ENCODE data around the gene TUFT1. TPM values are rescaled to one million over a fixed set of nuclear protein-coding genes. Genes with fewer than 3 reads are reported as not detected.

Gene TUFT1
- total and polyA plus RNA-seq, 2 of the 8 experiments (the other 6 are each of a cell fraction or from before 2014, with no cell fraction given): 7.3 to 10.4 TPM

- Histone ChIP-seq H3K36me3 (ENCODE audit: control insufficient read depth in 2 of 4, insufficient read depth in 4 of 4, low read length in 3 of 4) (no peaks in the 10 kb centered on the region), H3K9me3 (ENCODE audit: insufficient read depth in 2 of 2, low read depth in 1 of 2, low read length in 1 of 2) (no peaks in the 10 kb centered on the region), H3K79me1 (ENCODE audit: low read depth, low read length) (no peaks in the 10 kb centered on the region), H3K27ac (ENCODE audit: low read depth, low read length) (no peak overlapping the region), H2AK5ac (ENCODE audit: low read depth, low read length) (no peak overlapping the region), H3K18ac (ENCODE audit: extremely low read depth, low read length) (no peak overlapping the region), H3K27me3 (replicated peaks in 1 of 4; ENCODE audit: control insufficient read depth in 3 of 4, extremely low read depth in 1 of 4, insufficient read depth in 3 of 4, low read length in 3 of 4) (no peaks in the 10 kb centered on the region), H2BK20ac (ENCODE audit: low read length) (no peak overlapping the region), H4K20me1 (replicated peaks in 1 of 2; ENCODE audit: control insufficient read depth in 1 of 2, insufficient read depth in 2 of 2, low read length in 2 of 2) (no peaks in the 10 kb centered on the region), H2BK120ac (replicated peaks; ENCODE audit: low read depth, low read length) (no peak overlapping the region), H2AFZ (ENCODE audit: low read length) (no peak overlapping the region), H2BK12ac (ENCODE audit: low read depth, low read length) (no peak overlapping the region), H4K5ac (ENCODE audit: insufficient read length, low read depth, low read length) (no peak overlapping the region), H3K23me2 (ENCODE audit: low read depth, low read length) (no peaks in the 10 kb centered on the region), H3K9ac (replicated peaks in 1 of 4; ENCODE audit: extremely low read depth in 1 of 4, low read depth in 3 of 4, low read length in 3 of 4) (no peak overlapping the region), H3K23ac (ENCODE audit: insufficient read length) (no peak overlapping the region), H4K8ac (ENCODE audit: extremely low read depth, insufficient read depth, low read length) (no peak overlapping the region), H2BK15ac (ENCODE audit: low read length) (no peak overlapping the region), H3K4ac (replicated peaks; ENCODE audit: insufficient read length, low read depth, low read length) (no peak overlapping the region), H3K4me3 (ENCODE audit: extremely low read depth in 1 of 4, insufficient read depth in 2 of 4, low read depth in 3 of 4, low read length in 4 of 4) (no peak overlapping the region), H3K79me2 (ENCODE audit: control insufficient read depth in 1 of 2, insufficient read depth in 2 of 2, low read length in 2 of 2) (no peaks in the 10 kb centered on the region), H3K56ac (replicated peaks; ENCODE audit: insufficient read length, low read depth, low read length) (no peak overlapping the region), H3K14ac (ENCODE audit: insufficient read length) (no peak overlapping the region), H3K4me1 (replicated peaks in 1 of 4; ENCODE audit: control insufficient read depth in 3 of 4, insufficient read depth in 4 of 4, low read length in 3 of 4) (peaks cover 0 to 3% (median 0%) of the 10 kb centered on the region in 4 experiments; a peak in 1 of 7 replicates), H3K4me2 (ENCODE audit: insufficient read depth in 1 of 2, low read depth in 2 of 2, low read length in 2 of 2) (no peak overlapping the region), H4K91ac (replicated peaks; ENCODE audit: insufficient read length, low read length) (no peak overlapping the region), H2BK5ac (ENCODE audit: low read depth, low read length) (no peak overlapping the region)
- DNase-seq (ENCODE audit: low read depth in 1 of 2, low spot score in 2 of 2) (no peak), FAIRE-seq (no peak)
- ChIA-PET POLR2A (ENCODE audit: partially characterized antibody) (no interaction called here), CTCF (ENCODE audit: partially characterized antibody) (interaction anchor here (0.6 to 2.6 kb wide), 7 partner anchors 11 to 1861 kb away, joined by 3 to 15 read pairs (median 3); partner anchors contain the start of gene TMOD4)
- 86% methylated on average over 1 of the region's 2 CpGs; no CpG with 5 or more reads in 1 of the 2 experiments for WGBS, 2 experiments (ENCODE audit: extremely low coverage in 1 of 2, insufficient coverage in 1 of 2, insufficient read length in 1 of 2, insufficient replicate concordance in 2 of 2, low coverage in 1 of 2, low lambda C conversion rate in 2 of 2, missing lambda C conversion rate in 1 of 2)
- TF ChIP-seq NANOG (IDR thresholded peaks at IDR 0.05; ENCODE audit: insufficient read depth, low read depth, low read length, poor library complexity, severe bottlenecking) (no peak), POLR2A (IDR thresholded peaks at IDR 0.05; ENCODE audit: control extremely low read depth in 1 of 2, low read depth in 2 of 2, low read length in 2 of 2) (no peak), POLR2AphosphoS5 (IDR thresholded peaks at IDR 0.05; ENCODE audit: low read depth, low read length) (no peak), RAD21 (IDR thresholded peaks at IDR 0.05 in 1 of 2, conservative IDR thresholded peaks at IDR 0.05 in 1 of 2; ENCODE audit: low read depth in 2 of 2, low read length in 2 of 2) (no peak), TBP (IDR thresholded peaks at IDR 0.05; ENCODE audit: low read depth, low read length) (no peak), BACH1 (IDR thresholded peaks at IDR 0.05; ENCODE audit: low read length) (no peak), BCL11A (IDR thresholded peaks at IDR 0.05; ENCODE audit: low read depth in 2 of 2, low read length in 2 of 2) (no peak), CTBP2 (IDR thresholded peaks at IDR 0.05; ENCODE audit: borderline replicate concordance, insufficient read depth, insufficient read length, low read length) (no peak), KDM4A (IDR thresholded peaks at IDR 0.05; ENCODE audit: low read depth, low read length, severe bottlenecking) (no peak), NRF1 (IDR thresholded peaks at IDR 0.05; ENCODE audit: low read depth, low read length) (no peak), JUND (IDR thresholded peaks at IDR 0.05; ENCODE audit: low read length) (no peak), SP2 (IDR thresholded peaks at IDR 0.05; ENCODE audit: low read length) (no peak), RFX5 (IDR thresholded peaks at IDR 0.05; ENCODE audit: borderline replicate concordance, low read depth, low read length) (no peak), GTF2F1 (IDR thresholded peaks at IDR 0.05; ENCODE audit: borderline replicate concordance, low read depth, low read length) (no peak), HDAC2 (IDR thresholded peaks at IDR 0.05; ENCODE audit: borderline replicate concordance in 1 of 2, low read depth in 2 of 2, low read length in 2 of 2) (no peak)
These were observed 64.2 kb downstream of the TUFT1 start for GRCh38 chr1:151604291-151604690.
